ENCODE measurements around the gene MXD1.

DNA sequence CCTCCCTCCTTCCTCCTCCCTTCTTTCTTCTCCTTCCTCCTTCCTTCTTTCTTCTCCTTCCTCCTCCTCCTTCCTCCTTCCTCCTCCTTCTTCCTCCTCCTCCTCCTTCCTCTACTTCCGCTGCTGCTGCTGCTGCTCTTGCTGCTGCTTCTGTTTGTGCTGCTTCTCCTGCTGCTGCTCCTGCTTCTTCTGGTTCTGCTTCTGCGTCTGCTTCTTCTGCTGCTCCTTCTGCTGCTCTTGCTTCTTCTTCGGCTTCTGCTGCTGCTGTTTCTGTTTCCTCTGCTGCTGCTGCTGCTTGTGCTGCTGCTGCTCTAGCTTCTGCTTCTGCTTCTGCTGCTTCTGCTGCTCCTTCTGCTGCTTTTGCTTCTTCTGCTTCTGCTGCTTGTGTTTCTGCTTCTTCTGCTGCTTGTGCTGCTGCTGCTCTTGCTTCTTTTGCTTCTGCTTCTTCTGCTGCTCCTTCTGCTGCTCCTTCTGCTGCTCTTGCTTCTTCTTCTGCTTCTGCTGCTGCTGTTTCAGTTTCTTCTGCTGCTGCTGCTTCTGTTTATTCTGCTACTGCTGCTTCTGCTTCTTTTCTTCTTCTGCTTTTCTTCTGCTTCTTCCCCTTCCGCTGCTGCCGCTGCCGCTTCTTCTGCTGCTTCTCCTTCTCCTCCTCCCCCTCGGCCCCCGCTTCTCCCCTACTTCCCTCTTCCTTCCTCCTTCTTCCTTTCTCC, 12.5 kb upstream of the MXD1 start:
- TF ChIP-seq, protein P1, sequence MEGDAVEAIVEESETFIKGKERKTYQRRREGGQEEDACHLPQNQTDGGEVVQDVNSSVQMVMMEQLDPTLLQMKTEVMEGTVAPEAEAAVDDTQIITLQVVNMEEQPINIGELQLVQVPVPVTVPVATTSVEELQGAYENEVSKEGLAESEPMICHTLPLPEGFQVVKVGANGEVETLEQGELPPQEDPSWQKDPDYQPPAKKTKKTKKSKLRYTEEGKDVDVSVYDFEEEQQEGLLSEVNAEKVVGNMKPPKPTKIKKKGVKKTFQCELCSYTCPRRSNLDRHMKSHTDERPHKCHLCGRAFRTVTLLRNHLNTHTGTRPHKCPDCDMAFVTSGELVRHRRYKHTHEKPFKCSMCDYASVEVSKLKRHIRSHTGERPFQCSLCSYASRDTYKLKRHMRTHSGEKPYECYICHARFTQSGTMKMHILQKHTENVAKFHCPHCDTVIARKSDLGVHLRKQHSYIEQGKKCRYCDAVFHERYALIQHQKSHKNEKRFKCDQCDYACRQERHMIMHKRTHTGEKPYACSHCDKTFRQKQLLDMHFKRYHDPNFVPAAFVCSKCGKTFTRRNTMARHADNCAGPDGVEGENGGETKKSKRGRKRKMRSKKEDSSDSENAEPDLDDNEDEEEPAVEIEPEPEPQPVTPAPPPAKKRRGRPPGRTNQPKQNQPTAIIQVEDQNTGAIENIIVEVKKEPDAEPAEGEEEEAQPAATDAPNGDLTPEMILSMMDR (IDR thresholded peaks at IDR 0.05; ENCODE audit: poor library complexity): no peak
- TF ChIP-seq EZH2 (IDR thresholded peaks at IDR 0.05; ENCODE audit: borderline replicate concordance): no peak

All from hepatocyte (in vitro differentiated cells).